ENCODE results near the gene LAMA1.

DNA sequence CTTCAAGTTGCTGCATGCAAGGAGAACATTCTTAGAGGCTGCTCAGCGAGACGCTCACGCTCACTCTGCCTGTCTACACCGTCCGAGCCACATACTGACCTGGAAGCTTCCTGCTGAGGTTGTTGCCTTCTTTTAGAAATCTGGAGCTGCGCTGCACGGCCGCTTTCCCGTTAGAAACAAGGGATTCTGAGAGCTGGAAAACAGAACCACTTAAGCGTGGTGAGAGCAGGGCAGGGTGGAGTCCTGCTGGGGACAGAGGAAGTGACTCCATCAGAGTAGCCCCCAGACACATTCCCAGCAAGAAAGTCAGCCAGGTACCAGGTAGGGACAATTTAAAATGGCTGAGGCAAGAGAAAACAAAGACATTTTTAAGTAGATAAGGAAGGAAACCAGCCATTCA is 135.2 kb downstream of the LAMA1 start:
- TF ChIP-seq EP300 (conservative IDR thresholded peaks at IDR 0.05; ENCODE audit: poor library complexity, severe bottlenecking): no peak
- TF ChIP-seq, protein P1, sequence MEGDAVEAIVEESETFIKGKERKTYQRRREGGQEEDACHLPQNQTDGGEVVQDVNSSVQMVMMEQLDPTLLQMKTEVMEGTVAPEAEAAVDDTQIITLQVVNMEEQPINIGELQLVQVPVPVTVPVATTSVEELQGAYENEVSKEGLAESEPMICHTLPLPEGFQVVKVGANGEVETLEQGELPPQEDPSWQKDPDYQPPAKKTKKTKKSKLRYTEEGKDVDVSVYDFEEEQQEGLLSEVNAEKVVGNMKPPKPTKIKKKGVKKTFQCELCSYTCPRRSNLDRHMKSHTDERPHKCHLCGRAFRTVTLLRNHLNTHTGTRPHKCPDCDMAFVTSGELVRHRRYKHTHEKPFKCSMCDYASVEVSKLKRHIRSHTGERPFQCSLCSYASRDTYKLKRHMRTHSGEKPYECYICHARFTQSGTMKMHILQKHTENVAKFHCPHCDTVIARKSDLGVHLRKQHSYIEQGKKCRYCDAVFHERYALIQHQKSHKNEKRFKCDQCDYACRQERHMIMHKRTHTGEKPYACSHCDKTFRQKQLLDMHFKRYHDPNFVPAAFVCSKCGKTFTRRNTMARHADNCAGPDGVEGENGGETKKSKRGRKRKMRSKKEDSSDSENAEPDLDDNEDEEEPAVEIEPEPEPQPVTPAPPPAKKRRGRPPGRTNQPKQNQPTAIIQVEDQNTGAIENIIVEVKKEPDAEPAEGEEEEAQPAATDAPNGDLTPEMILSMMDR (IDR thresholded peaks at IDR 0.05; ENCODE audit: poor library complexity, severe bottlenecking): no peak
- no peak for TF ChIP-seq POLR2AphosphoS5 (IDR thresholded peaks at IDR 0.05)
- no peak for TF ChIP-seq EZH2 (IDR thresholded peaks at IDR 0.05; ENCODE audit: borderline replicate concordance, insufficient read depth, low read length, poor library complexity, severe bottlenecking)
- TF ChIP-seq, protein P2, sequence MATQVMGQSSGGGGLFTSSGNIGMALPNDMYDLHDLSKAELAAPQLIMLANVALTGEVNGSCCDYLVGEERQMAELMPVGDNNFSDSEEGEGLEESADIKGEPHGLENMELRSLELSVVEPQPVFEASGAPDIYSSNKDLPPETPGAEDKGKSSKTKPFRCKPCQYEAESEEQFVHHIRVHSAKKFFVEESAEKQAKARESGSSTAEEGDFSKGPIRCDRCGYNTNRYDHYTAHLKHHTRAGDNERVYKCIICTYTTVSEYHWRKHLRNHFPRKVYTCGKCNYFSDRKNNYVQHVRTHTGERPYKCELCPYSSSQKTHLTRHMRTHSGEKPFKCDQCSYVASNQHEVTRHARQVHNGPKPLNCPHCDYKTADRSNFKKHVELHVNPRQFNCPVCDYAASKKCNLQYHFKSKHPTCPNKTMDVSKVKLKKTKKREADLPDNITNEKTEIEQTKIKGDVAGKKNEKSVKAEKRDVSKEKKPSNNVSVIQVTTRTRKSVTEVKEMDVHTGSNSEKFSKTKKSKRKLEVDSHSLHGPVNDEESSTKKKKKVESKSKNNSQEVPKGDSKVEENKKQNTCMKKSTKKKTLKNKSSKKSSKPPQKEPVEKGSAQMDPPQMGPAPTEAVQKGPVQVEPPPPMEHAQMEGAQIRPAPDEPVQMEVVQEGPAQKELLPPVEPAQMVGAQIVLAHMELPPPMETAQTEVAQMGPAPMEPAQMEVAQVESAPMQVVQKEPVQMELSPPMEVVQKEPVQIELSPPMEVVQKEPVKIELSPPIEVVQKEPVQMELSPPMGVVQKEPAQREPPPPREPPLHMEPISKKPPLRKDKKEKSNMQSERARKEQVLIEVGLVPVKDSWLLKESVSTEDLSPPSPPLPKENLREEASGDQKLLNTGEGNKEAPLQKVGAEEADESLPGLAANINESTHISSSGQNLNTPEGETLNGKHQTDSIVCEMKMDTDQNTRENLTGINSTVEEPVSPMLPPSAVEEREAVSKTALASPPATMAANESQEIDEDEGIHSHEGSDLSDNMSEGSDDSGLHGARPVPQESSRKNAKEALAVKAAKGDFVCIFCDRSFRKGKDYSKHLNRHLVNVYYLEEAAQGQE (IDR thresholded peaks at IDR 0.05; ENCODE audit: borderline replicate concordance): no peak
- TF ChIP-seq TAF1 (IDR thresholded peaks at IDR 0.05; ENCODE audit: low read depth): no peak
- no peak for TF ChIP-seq SMC3 (conservative IDR thresholded peaks at IDR 0.05; ENCODE audit: poor library complexity)
- no peak for TF ChIP-seq RAD21 (conservative IDR thresholded peaks at IDR 0.05)

Measured in neural cell (in vitro differentiated cells).